HG03571 (cell line): ENCODE measurements around the gene ZFP30.
"Not testable (repeated sequence)": the region's sequence is repeated elsewhere in the genome, so short reads cannot be mapped to it uniquely, and the experiment has no call there.

Experiments used
- ATAC-seq: cut with Tn5 transposase; IDR thresholded peaks from one replicate; pipeline ENCODE4 v1.9.1; 2021; ENCODE audit not compliant: unreplicated experiment

Gene ZFP30

GRCh38 chr19:37655301-37655688 is at the start of gene ZFP30:
TSS of gene ZFP30 (minus strand) at chr19:37655465. CDS start at chr19:37647822, 7,643 bp downstream.
- peak; percentile 43 for ATAC-seq

- no peak for ATAC-seq
Measured at GRCh38 chr19:37699057-37699456, 43.8 kb upstream of the ZFP30 start.

GRCh38 chr19:37698216-37698615 is 43.0 kb upstream of the ZFP30 start:
- ATAC-seq: no peak

- no peak for ATAC-seq
Measured at GRCh38 chr19:37695144-37695899, 40.1 kb upstream of the ZFP30 start.

- ATAC-seq: no peak
Measured at GRCh38 chr19:37692956-37693620, 37.8 kb upstream of the ZFP30 start.

GRCh38 chr19:37691881-37692504 is 36.7 kb upstream of the ZFP30 start:
- no peak for ATAC-seq

- ATAC-seq: no peak
Measured at GRCh38 chr19:37683520-37683919, 28.3 kb upstream of the ZFP30 start.

- no peak for ATAC-seq
Measured at GRCh38 chr19:37669450-37669914, 14.2 kb upstream of the ZFP30 start.

GRCh38 chr19:37657157-37657556 is 1.9 kb upstream of the ZFP30 start:
- not testable (repeated sequence) for ATAC-seq

- ATAC-seq: peak; percentile 38
Measured at GRCh38 chr19:37655689-37656371, 565 bp upstream of the ZFP30 start.

GRCh38 chr19:37654629-37655300 is 500 bp downstream of the ZFP30 start:
- peak; percentile 25 for ATAC-seq

GRCh38 chr19:37654118-37654517 is 1.1 kb downstream of the ZFP30 start:
- no peak for ATAC-seq

- no peak for ATAC-seq
Measured at GRCh38 chr19:37635076-37636056, 19.9 kb downstream of the ZFP30 start.

GRCh38 chr19:37594982-37595382 is 60.3 kb downstream of the ZFP30 start:
- peak; percentile 30 for ATAC-seq

- peak; percentile 96 for ATAC-seq
Measured at GRCh38 chr19:37594304-37594981, 60.8 kb downstream of the ZFP30 start, which contains the start of the genes ZNF540 and ZNF571. TSS of gene ZNF540 (plus strand) at chr19:37594876. CDS start at chr19:37598448, 3,572 bp downstream. TSS of gene ZNF571 (minus strand) at chr19:37594792. CDS start at chr19:37586676, 8,116 bp downstream.

GRCh38 chr19:37593996-37594303 is 61.3 kb downstream of the ZFP30 start:
- ATAC-seq: peak; percentile 21

- ATAC-seq: no peak
Measured at GRCh38 chr19:37583340-37583739, 71.9 kb downstream of the ZFP30 start.

- no peak for ATAC-seq
Measured at GRCh38 chr19:37572203-37572602, 83.1 kb downstream of the ZFP30 start.

- no peak for ATAC-seq
Measured at GRCh38 chr19:37565370-37565669, 89.9 kb downstream of the ZFP30 start.
